HG02763 (cell line): ENCODE measurements around the gene SYT10.
"Not testable (repeated sequence)": the region's sequence is repeated elsewhere in the genome, so short reads cannot be mapped to it uniquely, and the experiment has no call there.

Experiments used
- ATAC-seq: cut with Tn5 transposase; IDR thresholded peaks from one replicate; pipeline ENCODE4 v1.9.1; 2021; ENCODE audit warnings: mild to moderate bottlenecking, moderate library complexity; ENCODE audit not compliant: unreplicated experiment

The SYT10 gene

GRCh38 chr12:33439587-33440011, at the start of gene SYT10:
TSS of gene SYT10 (minus strand) at chr12:33439819. CDS start at chr12:33439522, 297 bp downstream.
- ATAC-seq, result no peak

- ATAC-seq, result no peak
Measured at GRCh38 chr12:33488036-33488435, 48.4 kb upstream of the SYT10 start.

GRCh38 chr12:33486058-33486457, 46.4 kb upstream of the SYT10 start:
- no peak for ATAC-seq

- no peak for ATAC-seq
Measured at GRCh38 chr12:33484161-33484560, 44.5 kb upstream of the SYT10 start.

- no peak for ATAC-seq
Measured at GRCh38 chr12:33480366-33480765, 40.7 kb upstream of the SYT10 start.

- no peak for ATAC-seq
Measured at GRCh38 chr12:33476058-33476457, 36.4 kb upstream of the SYT10 start.

- ATAC-seq, result no peak
Measured at GRCh38 chr12:33472299-33472698, 32.7 kb upstream of the SYT10 start.

GRCh38 chr12:33455096-33455495, 15.5 kb upstream of the SYT10 start:
- no peak for ATAC-seq

GRCh38 chr12:33450480-33450879, 10.9 kb upstream of the SYT10 start:
- no peak for ATAC-seq

- no peak for ATAC-seq
Measured at GRCh38 chr12:33440477-33440876, 858 bp upstream of the SYT10 start.

GRCh38 chr12:33438851-33439586, 600 bp downstream of the SYT10 start:
- ATAC-seq, result no peak

GRCh38 chr12:33438025-33438772, 1.4 kb downstream of the SYT10 start:
- no peak for ATAC-seq

- no peak for ATAC-seq
Measured at GRCh38 chr12:33437598-33437997, 2.0 kb downstream of the SYT10 start.

- ATAC-seq, result no peak
Measured at GRCh38 chr12:33432992-33433391, 6.6 kb downstream of the SYT10 start.

- no peak for ATAC-seq
Measured at GRCh38 chr12:33431648-33432047, 8.0 kb downstream of the SYT10 start.

- ATAC-seq, result no peak
Measured at GRCh38 chr12:33429468-33429867, 10.2 kb downstream of the SYT10 start.

GRCh38 chr12:33427071-33427470, 12.5 kb downstream of the SYT10 start:
- ATAC-seq, result no peak

GRCh38 chr12:33423706-33424105, 15.9 kb downstream of the SYT10 start:
- no peak for ATAC-seq

- ATAC-seq, result not testable (repeated sequence)
Measured at GRCh38 chr12:33412410-33412809, 27.2 kb downstream of the SYT10 start.

GRCh38 chr12:33383503-33383902, 56.1 kb downstream of the SYT10 start:
- no peak for ATAC-seq

GRCh38 chr12:33376153-33376552, 63.5 kb downstream of the SYT10 start:
- ATAC-seq, result no peak

- no peak for ATAC-seq
Measured at GRCh38 chr12:33370318-33370717, 69.3 kb downstream of the SYT10 start.
